Neural cell (in vitro differentiated cells): ENCODE results near the gene MGME1. TPM values are rescaled to one million over a fixed set of nuclear protein-coding genes. Genes with fewer than 3 reads are reported as not detected.

ENCODE experiments used
- H2AFZ ChIP-seq: fragments of 200-600, 300-800 bp; sonication (generic), shearing (Covaris generic); 2 replicates; pipeline ENCODE4 v1.6.0; 2014; ENCODE audit warnings: low read depth, mild to moderate bottlenecking, antibody characterized with exemption, low read length, moderate library complexity
- H3F3A ChIP-seq: fragments of 200-600 bp; shearing (Covaris generic); 2 replicates; pipeline ENCODE4 v1.6.1; 2016; ENCODE audit warnings: mild to moderate bottlenecking, moderate library complexity, mixed read lengths, antibody characterized with exemption, low read length; ENCODE audit not compliant: insufficient read depth, poor library complexity, severe bottlenecking
- H3K27ac ChIP-seq: fragments of 200-600, 300-800 bp; sonication (generic), shearing (Covaris generic); 2 replicates; pipeline ENCODE4 v1.5.1; 2014; ENCODE audit warnings: mild to moderate bottlenecking, low read length, moderate library complexity
- H3K27me3 ChIP-seq: fragments of 300-800, 200-600 bp; sonication (generic), shearing (Covaris generic); 2 replicates; pipeline ENCODE4 v1.6.0; 2014; ENCODE audit warnings: mild to moderate bottlenecking, low read depth, low read length, moderate library complexity; ENCODE audit not compliant: insufficient read depth
- H3K36me3 ChIP-seq: fragments of 300-800, 200-600 bp; sonication (generic), shearing (Covaris generic); 2 replicates; pipeline ENCODE4 v1.5.1; 2014; ENCODE audit warnings: mild to moderate bottlenecking, antibody characterized with exemption, low read length, moderate library complexity; ENCODE audit not compliant: insufficient read depth
- H3K4me2 ChIP-seq: fragments of 300-800, 200-600 bp; sonication (generic), shearing (Covaris generic); 2 replicates; pipeline ENCODE4 v1.6.0; 2014; ENCODE audit warnings: mild to moderate bottlenecking, low read length
- H3K4me3 ChIP-seq: fragments of 300-800, 200-600 bp; sonication (generic), shearing (Covaris generic); 2 replicates; pipeline ENCODE4 v1.5.1; 2014; ENCODE audit warnings: mild to moderate bottlenecking, low read length, moderate library complexity
- H3K79me2 ChIP-seq: fragments of 200-600 bp; shearing (Covaris generic); replicated peaks from 2 replicates; pipeline ENCODE4 v1.6.0; 2014; ENCODE audit warnings: mild to moderate bottlenecking, low read length, moderate library complexity; ENCODE audit not compliant: insufficient read depth
- H3K9ac ChIP-seq: fragments of 300-800, 200-600 bp; sonication (generic), shearing (Covaris generic); 2 replicates; pipeline ENCODE4 v1.6.1; 2016; ENCODE audit warnings: mild to moderate bottlenecking, low read length, mixed read lengths
- H3K9me2 ChIP-seq: fragments of 200-600 bp; shearing (Covaris generic); 2 replicates; pipeline ENCODE4 v1.6.1; 2016; ENCODE audit warnings: mild to moderate bottlenecking, low read length, mixed read lengths; ENCODE audit not compliant: insufficient read depth
- H3K9me3 ChIP-seq: fragments of 200-600, 300-800 bp; sonication (generic), shearing (Covaris generic); 2 replicates; pipeline ENCODE4 v1.6.1; 2016; ENCODE audit warnings: mild to moderate bottlenecking, mixed run types, low read length, moderate library complexity, mixed read lengths
- H4K20me1 ChIP-seq: fragments of 200-600 bp; shearing (Covaris generic); 2 replicates; pipeline ENCODE4 v1.6.1; 2016; ENCODE audit warnings: mild to moderate bottlenecking, mixed run types; ENCODE audit not compliant: insufficient read depth
- CTCF ChIP-seq: fragments of 450-650 bp; IDR thresholded peaks from 2 replicates; pipeline ENCODE4 v1.5.1; 2014; ENCODE audit warnings: antibody characterized with exemption, mild to moderate bottlenecking, moderate library complexity; ENCODE audit not compliant: poor library complexity, severe bottlenecking
- EP300 ChIP-seq: fragments of 450-650 bp; conservative IDR thresholded peaks from 2 replicates; pipeline ENCODE4 v1.6.1; 2014; ENCODE audit warnings: antibody characterized with exemption, mild to moderate bottlenecking, moderate library complexity; ENCODE audit not compliant: poor library complexity, severe bottlenecking
- EZH2 ChIP-seq: fragments of 200-600, 300-800 bp; shearing (Covaris generic), sonication (generic); IDR thresholded peaks from 2 replicates; pipeline ENCODE4 v1.6.1; 2014; ENCODE audit warnings: antibody characterized with exemption, low read length, borderline replicate concordance, mild to moderate bottlenecking; ENCODE audit not compliant: insufficient read depth, poor library complexity, severe bottlenecking
- MXI1 ChIP-seq: fragments of 450-650 bp; conservative IDR thresholded peaks from 2 replicates; pipeline ENCODE4 v1.6.1; 2014; ENCODE audit warnings: antibody characterized with exemption, mild to moderate bottlenecking; ENCODE audit not compliant: poor library complexity, severe bottlenecking
- POLR2AphosphoS5 ChIP-seq: IDR thresholded peaks from 2 replicates; pipeline ENCODE4 v1.6.1; 2012
- RAD21 ChIP-seq: fragments of 450-650 bp; conservative IDR thresholded peaks from 2 replicates; pipeline ENCODE4 v1.6.1; 2014; ENCODE audit warnings: antibody characterized with exemption, mild to moderate bottlenecking, moderate library complexity
- REST ChIP-seq: IDR thresholded peaks from 2 replicates; pipeline ENCODE4 v1.6.1; 2012; ENCODE audit warnings: borderline replicate concordance
- SMC3 ChIP-seq: fragments of 450-650 bp; conservative IDR thresholded peaks from 2 replicates; pipeline ENCODE4 v1.6.1; 2014; ENCODE audit warnings: antibody characterized with exemption, mild to moderate bottlenecking, moderate library complexity; ENCODE audit not compliant: poor library complexity
- TAF1 ChIP-seq: IDR thresholded peaks from 2 replicates; pipeline ENCODE4 v1.6.1; 2012; ENCODE audit warnings: low read depth
- polyA plus RNA-seq: library from polyadenylated mRNA; depleted of rRNA; stranded (reverse); fragments of >200 nt; gene quantifications from 2 replicates; pipeline ENCODE4 v1.2.3, GENCODE V29; 2014

The MGME1 gene
- polyA plus RNA-seq, 1 donor from 2014 or later: 7.0 TPM

- TF ChIP-seq TAF1: no peak
- no peak for TF ChIP-seq CTCF
- no peak for TF ChIP-seq REST
- no peak for TF ChIP-seq EP300
- TF ChIP-seq EZH2: no peak
- TF ChIP-seq SMC3: no peak
- no peak for TF ChIP-seq RAD21
- TF ChIP-seq MXI1: no peak
- TF ChIP-seq POLR2AphosphoS5: no peak
- no peaks in the 10 kb centered on the region for H3K9me3 ChIP-seq
- no peak overlapping the region for H2AFZ ChIP-seq
- no peaks in the 10 kb centered on the region for H3K79me2 ChIP-seq
- H3K27me3 ChIP-seq: no peaks in the 10 kb centered on the region
- H3K27ac ChIP-seq: no peak overlapping the region
- H4K20me1 ChIP-seq: no peaks in the 10 kb centered on the region
- no peaks in the 10 kb centered on the region for H3K36me3 ChIP-seq
- H3K4me3 ChIP-seq: no peak overlapping the region
- H3K9me2 ChIP-seq: no peaks in the 10 kb centered on the region
- H3K4me2 ChIP-seq: no peak overlapping the region
- H3K9ac ChIP-seq: no peak overlapping the region
- no peaks in the 10 kb centered on the region for H3F3A ChIP-seq
Measured at GRCh38 chr20:17949899-17950298, 18.9 kb upstream of the MGME1 start.

GRCh38 chr20:17950670-17951069, 18.1 kb upstream of the MGME1 start:
- H3K79me2 ChIP-seq: peaks cover 3% of the 10 kb centered on the region
- no peak overlapping the region for H3K4me2 ChIP-seq
- H3K9ac ChIP-seq: no peak overlapping the region
- no peak overlapping the region for H2AFZ ChIP-seq
- H4K20me1 ChIP-seq: no peaks in the 10 kb centered on the region
- H3K4me3 ChIP-seq: no peak overlapping the region
- no peaks in the 10 kb centered on the region for H3K9me3 ChIP-seq
- no peaks in the 10 kb centered on the region for H3K36me3 ChIP-seq
- TF ChIP-seq MXI1: no peak
- no peak for TF ChIP-seq RAD21
- no peak for TF ChIP-seq EP300
- TF ChIP-seq EZH2: no peak
- no peaks in the 10 kb centered on the region for H3K9me2 ChIP-seq
- H3F3A ChIP-seq: no peaks in the 10 kb centered on the region
- H3K27me3 ChIP-seq: no peaks in the 10 kb centered on the region
- no peak overlapping the region for H3K27ac ChIP-seq

GRCh38 chr20:17951323-17951722, 17.5 kb upstream of the MGME1 start:
- Histone ChIP-seq H3K4me2 (no peak overlapping the region), H3K9me3 (no peaks in the 10 kb centered on the region), H3F3A (no peaks in the 10 kb centered on the region), H4K20me1 (no peaks in the 10 kb centered on the region), H3K27ac (no peak overlapping the region), H2AFZ (no peak overlapping the region), H3K27me3 (no peaks in the 10 kb centered on the region), H3K79me2 (peaks cover 9% of the 10 kb centered on the region), H3K9ac (no peak overlapping the region), H3K4me3 (no peak overlapping the region), H3K36me3 (no peaks in the 10 kb centered on the region), H3K9me2 (no peaks in the 10 kb centered on the region)
- no peak for TF ChIP-seq EP300
- TF ChIP-seq MXI1: no peak
- TF ChIP-seq EZH2: no peak
- TF ChIP-seq CTCF: no peak
- no peak for TF ChIP-seq SMC3
- no peak for TF ChIP-seq REST
- no peak for TF ChIP-seq RAD21
- no peak for TF ChIP-seq POLR2AphosphoS5
- TF ChIP-seq TAF1: no peak
